ENCODE data around the gene HMG20A. TPM values are rescaled to one million over a fixed set of nuclear protein-coding genes. Genes with fewer than 3 reads are reported as not detected.

HMG20A gene
- total RNA-seq, 2 donors from 2014 or later = 24.8 to 55.4 TPM

GRCh38 chr15:77513226-77513625 lies 92.5 kb downstream of the HMG20A start:
- DNase-seq (ENCODE audit: low spot score in 2 of 2) = no peak
- no peak overlapping the region for H3K27ac Mint-ChIP-seq
- no peaks in the 10 kb centered on the region for H3K9me3 Mint-ChIP-seq
- H3K36me3 Mint-ChIP-seq = no peaks in the 10 kb centered on the region
- ATAC-seq = no peak

GRCh38 chr15:77514641-77515402 lies 94.1 kb downstream of the HMG20A start:
- Mint-ChIP-seq H3K9me3 (no peaks in the 10 kb centered on the region), H3K36me3 (no peaks in the 10 kb centered on the region), H3K27ac (no peak overlapping the region)
- ATAC-seq (no peak), DNase-seq (ENCODE audit: low spot score in 2 of 2) (no peak)

GRCh38 chr15:77515613-77516012 lies 94.9 kb downstream of the HMG20A start:
- DNase-seq (ENCODE audit: low spot score in 2 of 2) (no peak), ATAC-seq (no peak)
- no peak overlapping the region for H3K27ac Mint-ChIP-seq
- H3K36me3 Mint-ChIP-seq = no peaks in the 10 kb centered on the region
- no peaks in the 10 kb centered on the region for H3K9me3 Mint-ChIP-seq

- Mint-ChIP-seq H3K9me3 (no peaks in the 10 kb centered on the region), H3K36me3 (no peaks in the 10 kb centered on the region), H3K27ac (no peak overlapping the region)
- no peak for ATAC-seq
- no peak for DNase-seq (ENCODE audit: low spot score in 2 of 2)
Measured at GRCh38 chr15:77516076-77516475, 95.4 kb downstream of the HMG20A start.

- H3K9me3 Mint-ChIP-seq = no peaks in the 10 kb centered on the region
- ATAC-seq (no peak), DNase-seq (ENCODE audit: low spot score in 2 of 2) (no peak)
- H3K27ac Mint-ChIP-seq = no peak overlapping the region
- no peaks in the 10 kb centered on the region for H3K36me3 Mint-ChIP-seq
Measured at GRCh38 chr15:77516786-77517185, 96.1 kb downstream of the HMG20A start.

GRCh38 chr15:77517579-77517978 lies 96.9 kb downstream of the HMG20A start:
- DNase-seq (ENCODE audit: low spot score in 2 of 2) = no peak
- no peaks in the 10 kb centered on the region for H3K9me3 Mint-ChIP-seq
- no peak for ATAC-seq
- no peak overlapping the region for H3K27ac Mint-ChIP-seq
- H3K36me3 Mint-ChIP-seq = no peaks in the 10 kb centered on the region

GRCh38 chr15:77518458-77518857 lies 97.8 kb downstream of the HMG20A start:
- ATAC-seq = no peak
- H3K27ac Mint-ChIP-seq = no peak overlapping the region

GRCh38 chr15:77519540-77519939 lies 98.9 kb downstream of the HMG20A start:
- no peaks in the 10 kb centered on the region for H3K9me3 Mint-ChIP-seq

More at GRCh38 chr15:77518458-77518857, 97.8 kb downstream of the HMG20A start:
- Mint-ChIP-seq H3K36me3 (no peaks in the 10 kb centered on the region), H3K9me3 (no peaks in the 10 kb centered on the region)
- DNase-seq (ENCODE audit: low spot score in 2 of 2) = no peak

GRCh38 chr15:77521206-77521605 lies 100.5 kb downstream of the HMG20A start:
- Mint-ChIP-seq H3K9me3 (no peaks in the 10 kb centered on the region), H3K27ac (no peak overlapping the region), H3K36me3 (no peaks in the 10 kb centered on the region)
- DNase-seq (ENCODE audit: low spot score in 2 of 2) (no peak), ATAC-seq (no peak)

More at GRCh38 chr15:77519540-77519939, 98.9 kb downstream of the HMG20A start:
- ATAC-seq = no peak
- no peak for DNase-seq (ENCODE audit: low spot score in 2 of 2)
- Mint-ChIP-seq H3K27ac (no peak overlapping the region), H3K36me3 (no peaks in the 10 kb centered on the region)

- Mint-ChIP-seq H3K36me3 (no peaks in the 10 kb centered on the region), H3K27ac (peak overlapping the region in 1 of 2 donors; percentile 18), H3K9me3 (no peaks in the 10 kb centered on the region)
- no peak for ATAC-seq
- DNase-seq (ENCODE audit: low spot score in 2 of 2) = no peak
Measured at GRCh38 chr15:77525400-77525811, 104.7 kb downstream of the HMG20A start.

GRCh38 chr15:77525907-77526594 lies 105.4 kb downstream of the HMG20A start:
- ATAC-seq (no peak), DNase-seq (ENCODE audit: low spot score in 2 of 2) (no peak)
- Mint-ChIP-seq H3K27ac (peak overlapping the region in 1 of 2 donors; percentile 7), H3K9me3 (no peaks in the 10 kb centered on the region), H3K36me3 (no peaks in the 10 kb centered on the region)

- Mint-ChIP-seq H3K36me3 (no peaks in the 10 kb centered on the region), H3K9me3 (no peaks in the 10 kb centered on the region), H3K27ac (no peak overlapping the region)
- DNase-seq (ENCODE audit: low spot score in 2 of 2) (no peak), ATAC-seq (no peak)
Measured at GRCh38 chr15:77526595-77527163, 106.0 kb downstream of the HMG20A start.

- no peak for DNase-seq (ENCODE audit: low spot score in 2 of 2)
- Mint-ChIP-seq H3K9me3 (no peaks in the 10 kb centered on the region), H3K27ac (no peak overlapping the region), H3K36me3 (no peaks in the 10 kb centered on the region)
- no peak for ATAC-seq
Measured at GRCh38 chr15:77527164-77527778, 106.6 kb downstream of the HMG20A start.

- no peaks in the 10 kb centered on the region for H3K36me3 Mint-ChIP-seq
- peak overlapping the region in 1 of 2 donors; percentile 76 for H3K27ac Mint-ChIP-seq
- no peaks in the 10 kb centered on the region for H3K9me3 Mint-ChIP-seq
- DNase-seq (ENCODE audit: low spot score in 2 of 2) = no peak
- ATAC-seq = no peak
Measured at GRCh38 chr15:77527831-77528231, 107.1 kb downstream of the HMG20A start.

GRCh38 chr15:77528290-77528967 lies 107.7 kb downstream of the HMG20A start:
- DNase-seq (ENCODE audit: low spot score in 2 of 2) = no peak
- H3K9me3 Mint-ChIP-seq = no peaks in the 10 kb centered on the region
- no peaks in the 10 kb centered on the region for H3K36me3 Mint-ChIP-seq
- H3K27ac Mint-ChIP-seq = peak overlapping the region in 1 of 2 donors; percentile 76
- no peak for ATAC-seq

- H3K27ac Mint-ChIP-seq = peak overlapping the region in 1 of 2 donors; percentile 44
- no peaks in the 10 kb centered on the region for H3K36me3 Mint-ChIP-seq
- no peaks in the 10 kb centered on the region for H3K9me3 Mint-ChIP-seq
- DNase-seq (ENCODE audit: low spot score in 2 of 2) = no peak
- ATAC-seq = no peak
Measured at GRCh38 chr15:77528968-77529319, 108.3 kb downstream of the HMG20A start.

Measured in activated naive CD4-positive, alpha-beta T cell treated with anti-CD3 and anti-CD28 coated beads, Interleukin-2, amount 50 U/mL, for 72 hours (primary cell).